Heart left ventricle (tissue), 16 donors: ENCODE data around the gene DYNC1I2. TPM values are rescaled to one million over a fixed set of nuclear protein-coding genes. Genes with fewer than 3 reads are reported as not detected.

Source experiments
- ATAC-seq, 4 donors: fragments of 200-7000 bp; cut with Tn5 transposase; one replicate each; pipeline ENCODE4 v1.9.1; 2020 to 2022; ENCODE audit warnings: moderate library complexity in 4 of 4, mild to moderate bottlenecking in 3 of 4, moderate number of reproducible peaks in 1 of 4
- DNase-seq, 5 donors: peaks; one replicate each; pipeline ENCODE4 v3.0.0-alpha.2; 2020
- H3K27ac ChIP-seq, 12 donors: fragments of 200-600 bp; sonication (generic) in 4 of 12; one replicate each; pipeline versions ENCODE4 v1.5.0 to v1.8.0; 2016 to 2022; ENCODE audit warnings: mild to moderate bottlenecking in 2 of 12
- H3K27me3 ChIP-seq, 9 donors: fragments of 200-600 bp; sonication (generic) in 2 of 9; one replicate each; pipeline versions ENCODE4 v1.5.1 to v1.8.0; 2016 to 2022; ENCODE audit warnings: mild to moderate bottlenecking in 3 of 9
- H3K36me3 ChIP-seq, 9 donors: fragments of 200-600 bp; sonication (generic) in 2 of 9; one replicate each; pipeline versions ENCODE4 v1.5.0 to v1.8.0; 2018 to 2022; ENCODE audit warnings: mild to moderate bottlenecking in 2 of 9
- H3K4me1 ChIP-seq, 12 donors: fragments of 200-600 bp; sonication (generic) in 4 of 12; one replicate each; pipeline versions ENCODE4 v1.5.0 to v1.8.0; 2016 to 2022; ENCODE audit warnings: mild to moderate bottlenecking in 3 of 12
- H3K4me3 ChIP-seq, 12 donors: fragments of 200-600 bp; sonication (generic) in 4 of 12; one replicate each; pipeline versions ENCODE4 v1.5.0 to v1.8.0; 2017 to 2022; ENCODE audit warnings: mild to moderate bottlenecking in 9 of 12, moderate library complexity in 4 of 12
- H3K9me3 ChIP-seq, 12 donors: fragments of 200-600 bp; sonication (generic) in 4 of 12; one replicate each; pipeline versions ENCODE4 v1.5.0 to v1.8.0; 2016 to 2022; ENCODE audit warnings: mild to moderate bottlenecking in 1 of 12
- CTCF ChIP-seq, 12 donors: fragments of 200-600 bp; sonication (generic) in 4 of 12; IDR thresholded peaks; one replicate each; pipeline versions ENCODE4 v1.5.0 to v1.8.0; 2018 to 2022; ENCODE audit warnings: antibody characterized with exemption in 12 of 12, mild to moderate bottlenecking in 5 of 12
- POLR2A ChIP-seq, 2 donors: fragments of 450-650 bp; IDR thresholded peaks; one replicate each; pipeline ENCODE4 v1.6.1; 2017; ENCODE audit warnings: antibody characterized with exemption in 2 of 2, mild to moderate bottlenecking in 2 of 2, moderate library complexity in 2 of 2
- WGBS, 4 donors: extraction: QIAGEN DNeasy Blood & Tissue Kit in 2 of 4; methylation state at CpG; one replicate each; pipeline versions ENCODE4 v1.1.5 to v1.1.7; 2013 to 2018; 5-methylcytosine and 5-hydroxymethylcytosine counted together
- intact Hi-C, 10 donors: fragments of 100-400 bp; cut with DNase I; formaldehyde crosslinking; loops; one replicate each; pipeline versions ENCODE4 v1.11.1 to v1.14.2; 2022
- polyA plus RNA-seq, 2 donors: library from polyadenylated mRNA; stranded (reverse); fragments of 200-250 nt; gene quantifications; one replicate each; pipeline ENCODE4 v1.2.3, GENCODE V29; 2013
- total RNA-seq, 9 donors: library from RNA; depleted of rRNA in 2 of 9; stranded (reverse); fragments of >200 nt in 2 of 9; fragmentation: NEBNext Ultra II Directional in 3 of 9; extraction: Animal tissue kit (Norgen Biotek cat#: 25700) in 3 of 9; gene quantifications; one replicate each; pipeline versions ENCODE4 v1.1.0 to v1.2.4, GENCODE V29; 2016 to 2023
- donor health status: ischemic (EF 13 %, LVEDD 7.1; RV severe dilation, severe dysfunction).
- donor health status: healthy with polysubstance abuse.
- donor health status: DM: no; HTN: yes; CAD: no.
- donor health status: DM: no; HTN: no; CAD: no.
- donor health status: ischemic (EF 25% LVEDD 6.9; RV normal size, moderate dysfunction).
- donor health status: ischemic (EF 25% LVEDD 5.7; RV mildly dilated, moderate dysfunction).
- donor health status: healthy.
- donor health status: DM: yes; HTN: yes; CAD: no.
- donor health status: ischemic (EF 35%, LVEDD 5.7; RV mildly dilated, moderate dysfunction).
- donor health status: nonischemic (EF 11% LVEDD 7.7; RV severe dilation, severe dysfunction).
- donor health status: DM: yes; HTN: yes; CAD: no.
- donor health status: PGD.
- donor health status: ischemic (EF 29% LVEDD 5.4; RV normal size, mild dysfunction).
- donor health status: nonischemic (EF 23%, LVEDD 6.1; RV moderate dilation, normal function).

The DYNC1I2 gene
- total and polyA plus RNA-seq, 11 donors: 51.5 to 105 (median 74.0) TPM

DNA sequence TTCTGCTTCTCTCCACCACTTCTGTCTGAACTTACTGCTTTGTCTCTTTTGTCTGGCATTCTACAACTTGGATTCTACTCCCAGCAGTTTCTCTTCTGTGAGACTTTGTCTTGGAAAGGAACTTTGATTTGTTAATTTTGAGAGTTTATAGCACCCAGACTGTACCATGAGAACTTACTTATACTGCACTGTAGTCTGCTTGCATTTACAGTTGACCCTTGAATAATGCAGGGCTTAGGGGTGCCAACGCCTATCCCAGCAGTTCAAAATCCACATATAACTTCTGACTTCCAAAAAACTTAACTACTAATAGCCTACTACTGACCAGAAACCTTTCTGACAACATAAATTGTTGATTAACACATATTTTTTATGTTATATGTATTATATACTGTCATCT is 55.5 kb downstream of the DYNC1I2 start:
- Histone ChIP-seq H3K36me3 (peaks cover 0 to 100% (median 91%) of the 10 kb centered on the region in 9 donors), H3K27me3 (no peaks in the 10 kb centered on the region), H3K4me1 (no peaks in the 10 kb centered on the region), H3K9me3 (no peaks in the 10 kb centered on the region), H3K27ac (no peak overlapping the region), H3K4me3 (no peak overlapping the region)
- WGBS, 4 donors: 78 to 100% (median 92%) methylated on average over 1 of the region's 1 CpG
- no peak for TF ChIP-seq CTCF (IDR thresholded peaks at IDR 0.05)
- ATAC-seq: no peak
- intact Hi-C loops: no loop called here
- no peak for DNase-seq

DNA sequence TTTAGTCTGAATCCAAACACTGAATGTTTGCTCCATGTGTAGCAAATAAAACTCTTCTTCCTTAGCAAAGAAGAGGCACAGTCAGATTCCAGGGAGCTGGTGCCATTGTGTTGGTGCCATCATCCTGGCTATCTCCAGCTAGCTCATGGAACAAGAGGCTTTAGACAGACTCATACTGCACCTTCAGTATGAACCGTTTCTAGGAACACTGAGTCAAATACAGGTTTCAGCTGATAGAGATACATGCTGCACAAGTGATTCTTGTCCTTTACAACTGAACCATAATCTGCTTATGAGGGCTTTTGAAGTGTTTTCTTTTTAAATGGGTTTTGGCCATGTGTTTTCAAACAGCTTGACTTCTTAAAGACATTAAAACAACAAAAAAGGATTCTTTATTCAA is 57.9 kb downstream of the DYNC1I2 start:
- no peak for ATAC-seq
- no peak overlapping the region for H3K4me3 ChIP-seq
- TF ChIP-seq CTCF (IDR thresholded peaks at IDR 0.05): no peak
- TF ChIP-seq POLR2A (IDR thresholded peaks at IDR 0.05): no peak
- peaks cover 0 to 97% (median 95%) of the 10 kb centered on the region in 9 donors for H3K36me3 ChIP-seq
- H3K27me3 ChIP-seq: no peaks in the 10 kb centered on the region
- DNase-seq: no peak
- intact Hi-C loops: no loop called here
- H3K4me1 ChIP-seq: no peaks in the 10 kb centered on the region
- no peaks in the 10 kb centered on the region for H3K9me3 ChIP-seq
- 85 to 96% (median 90%) methylated on average over 1 of the region's 1 CpG for WGBS, 4 donors
- no peak overlapping the region for H3K27ac ChIP-seq

DNA sequence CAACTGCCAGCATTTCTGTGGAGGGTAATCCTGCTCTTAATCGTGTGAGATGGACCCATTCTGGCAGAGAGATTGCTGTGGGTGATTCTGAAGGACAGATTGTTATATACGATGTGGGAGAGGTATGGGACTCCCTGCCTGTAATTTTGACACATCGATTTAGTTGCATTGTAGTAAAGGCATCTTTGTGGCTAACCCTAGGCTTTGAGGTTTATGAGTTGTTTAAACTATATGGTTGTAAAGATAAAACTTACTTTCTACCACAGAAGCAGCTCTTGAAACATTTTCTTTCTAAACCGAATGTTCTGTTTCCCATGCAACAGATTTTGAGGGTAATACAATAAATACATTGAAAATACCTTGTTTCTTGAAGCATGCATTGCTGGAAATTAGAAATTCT is 58.5 kb downstream of the DYNC1I2 start:
- 89 to 93% (median 92%) methylated on average over 4 of the region's 4 CpGs for whole genome bisulfite sequencing, 4 donors
- H3K9me3 ChIP-seq: no peaks in the 10 kb centered on the region
- no peak overlapping the region for H3K27ac ChIP-seq
- no peaks in the 10 kb centered on the region for H3K4me1 ChIP-seq
- ATAC-seq: no peak
- TF ChIP-seq CTCF (IDR thresholded peaks at IDR 0.05) (no peak), POLR2A (IDR thresholded peaks at IDR 0.05) (no peak)
- H3K27me3 ChIP-seq: no peaks in the 10 kb centered on the region
- H3K4me3 ChIP-seq: no peak overlapping the region
- intact Hi-C loops: no loop called here
- DNase-seq: no peak
- peaks cover 0 to 97% (median 96%) of the 10 kb centered on the region in 9 donors for H3K36me3 ChIP-seq

DNA sequence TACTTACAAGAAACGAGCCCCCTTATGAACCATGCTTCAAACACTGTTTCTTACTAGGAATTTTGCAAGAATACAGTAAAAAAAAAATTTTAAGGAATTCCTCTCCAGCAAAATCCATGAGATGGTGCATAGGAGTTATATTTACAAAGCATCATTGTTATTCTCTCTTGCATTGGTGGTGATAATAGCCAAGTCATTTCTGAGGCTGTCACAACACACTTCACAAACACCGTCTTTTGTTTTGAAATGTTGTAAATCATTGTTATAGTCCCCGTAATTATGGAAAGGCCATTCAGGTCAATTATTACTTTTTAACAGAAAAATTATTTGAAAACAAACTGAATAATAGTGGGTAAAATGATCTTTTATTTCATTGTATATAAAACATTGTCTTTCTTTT is 60.1 kb downstream of the DYNC1I2 start:
- no peaks in the 10 kb centered on the region for H3K9me3 ChIP-seq
- DNase-seq: no peak
- peaks cover 0 to 97% (median 97%) of the 10 kb centered on the region in 9 donors for H3K36me3 ChIP-seq
- ATAC-seq: no peak
- no peaks in the 10 kb centered on the region for H3K27me3 ChIP-seq
- no peak for TF ChIP-seq CTCF (IDR thresholded peaks at IDR 0.05)
- no peak for TF ChIP-seq POLR2A (IDR thresholded peaks at IDR 0.05)
- H3K4me1 ChIP-seq: no peaks in the 10 kb centered on the region
- WGBS, 4 donors: 89 to 97% (median 95%) methylated on average over 3 of the region's 3 CpGs
- intact Hi-C loops: no loop called here
- no peak overlapping the region for H3K4me3 ChIP-seq
- no peak overlapping the region for H3K27ac ChIP-seq
